ENCODE measurements around the gene CKAP5.

Gene CKAP5

DNA sequence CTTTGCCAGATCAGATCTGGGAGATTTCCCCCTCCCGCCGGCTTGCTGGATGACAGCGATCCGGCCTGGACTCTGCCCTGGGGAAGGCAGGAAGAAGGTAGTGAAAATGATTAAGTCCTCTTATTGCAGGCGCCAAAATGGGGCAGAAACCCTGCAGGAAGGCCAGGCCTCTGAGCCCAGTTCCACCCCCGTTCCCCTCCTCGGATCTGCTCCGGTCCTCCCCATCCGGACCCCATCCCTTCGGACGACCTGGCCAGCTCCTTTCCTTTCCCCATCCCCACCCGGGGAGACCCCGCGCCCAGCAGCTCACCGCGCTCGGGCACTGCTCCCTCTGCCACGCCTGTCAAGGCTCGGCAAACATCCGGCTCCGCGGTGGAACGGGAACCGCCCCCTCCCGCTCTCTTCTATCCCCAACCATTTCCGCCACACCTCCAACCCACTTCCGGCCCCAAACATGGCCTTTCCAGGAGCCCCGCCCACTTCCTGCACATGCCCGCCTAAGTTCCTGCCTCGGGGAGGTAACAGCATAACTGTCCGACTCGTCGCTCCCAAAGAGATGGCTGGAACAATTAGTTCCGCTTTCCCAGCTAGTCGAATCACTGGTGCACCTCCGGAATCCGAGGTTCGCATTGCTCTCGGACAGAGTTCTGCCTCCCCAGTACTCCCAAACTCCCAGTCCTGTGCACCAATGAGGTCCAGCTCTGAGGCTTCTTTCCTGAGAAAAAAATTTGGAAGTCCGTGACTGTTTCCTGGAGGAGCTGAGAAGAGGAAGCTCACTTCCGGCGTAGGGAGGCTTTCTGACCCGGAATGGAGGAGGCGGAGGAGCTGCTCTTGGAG, 145.6 kb downstream of the CKAP5 start, which contains the start of the genes ARHGAP1 and ZNF408 (continued):
- TF ChIP-seq, protein P1, sequence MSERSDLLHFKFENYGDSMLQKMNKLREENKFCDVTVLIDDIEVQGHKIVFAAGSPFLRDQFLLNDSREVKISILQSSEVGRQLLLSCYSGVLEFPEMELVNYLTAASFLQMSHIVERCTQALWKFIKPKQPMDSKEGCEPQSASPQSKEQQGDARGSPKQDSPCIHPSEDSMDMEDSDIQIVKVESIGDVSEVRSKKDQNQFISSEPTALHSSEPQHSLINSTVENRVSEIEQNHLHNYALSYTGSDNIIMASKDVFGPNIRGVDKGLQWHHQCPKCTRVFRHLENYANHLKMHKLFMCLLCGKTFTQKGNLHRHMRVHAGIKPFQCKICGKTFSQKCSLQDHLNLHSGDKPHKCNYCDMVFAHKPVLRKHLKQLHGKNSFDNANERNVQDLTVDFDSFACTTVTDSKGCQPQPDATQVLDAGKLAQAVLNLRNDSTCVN (tag by site-specific recombination; optimal IDR thresholded peaks at IDR 0.05): peak; percentile 67
- TF ChIP-seq TRIM28 (IDR thresholded peaks at IDR 0.05; ENCODE audit: borderline replicate concordance, low read length): peak; percentile 97
- TF ChIP-seq ZNF394 (tag by site-specific recombination; IDR thresholded peaks at IDR 0.05; ENCODE audit: borderline replicate concordance): peak; percentile 97
- TF ChIP-seq, protein P2, sequence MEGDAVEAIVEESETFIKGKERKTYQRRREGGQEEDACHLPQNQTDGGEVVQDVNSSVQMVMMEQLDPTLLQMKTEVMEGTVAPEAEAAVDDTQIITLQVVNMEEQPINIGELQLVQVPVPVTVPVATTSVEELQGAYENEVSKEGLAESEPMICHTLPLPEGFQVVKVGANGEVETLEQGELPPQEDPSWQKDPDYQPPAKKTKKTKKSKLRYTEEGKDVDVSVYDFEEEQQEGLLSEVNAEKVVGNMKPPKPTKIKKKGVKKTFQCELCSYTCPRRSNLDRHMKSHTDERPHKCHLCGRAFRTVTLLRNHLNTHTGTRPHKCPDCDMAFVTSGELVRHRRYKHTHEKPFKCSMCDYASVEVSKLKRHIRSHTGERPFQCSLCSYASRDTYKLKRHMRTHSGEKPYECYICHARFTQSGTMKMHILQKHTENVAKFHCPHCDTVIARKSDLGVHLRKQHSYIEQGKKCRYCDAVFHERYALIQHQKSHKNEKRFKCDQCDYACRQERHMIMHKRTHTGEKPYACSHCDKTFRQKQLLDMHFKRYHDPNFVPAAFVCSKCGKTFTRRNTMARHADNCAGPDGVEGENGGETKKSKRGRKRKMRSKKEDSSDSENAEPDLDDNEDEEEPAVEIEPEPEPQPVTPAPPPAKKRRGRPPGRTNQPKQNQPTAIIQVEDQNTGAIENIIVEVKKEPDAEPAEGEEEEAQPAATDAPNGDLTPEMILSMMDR (tag by site-specific recombination; IDR thresholded peaks at IDR 0.05): no peak; the same call in 1 of the 2 replicates
- no peak for TF ChIP-seq ZNF426 (tag by site-specific recombination; IDR thresholded peaks at IDR 0.05)
- TF ChIP-seq ZNF148 (tag by site-specific recombination; IDR thresholded peaks at IDR 0.05; ENCODE audit: borderline replicate concordance): no peak
- 0 out of 2 replicates have a peak, but pooled peaks have one; percentile 10 for TF ChIP-seq SCRT1 (tag by site-specific recombination; IDR thresholded peaks at IDR 0.05; ENCODE audit: borderline replicate concordance)
- TF ChIP-seq KLF16 (tag by site-specific recombination; IDR thresholded peaks at IDR 0.05): peak; percentile 98
- no peak for TF ChIP-seq ZNF704 (tag by site-specific recombination; IDR thresholded peaks at IDR 0.05)
- peak; percentile 78 for TF ChIP-seq ZNF335 (tag by site-specific recombination; conservative IDR thresholded peaks at IDR 0.05)
- TF ChIP-seq ZBTB17 (tag by site-specific recombination; IDR thresholded peaks at IDR 0.05): peak; percentile 92
- TF ChIP-seq, protein P3, sequence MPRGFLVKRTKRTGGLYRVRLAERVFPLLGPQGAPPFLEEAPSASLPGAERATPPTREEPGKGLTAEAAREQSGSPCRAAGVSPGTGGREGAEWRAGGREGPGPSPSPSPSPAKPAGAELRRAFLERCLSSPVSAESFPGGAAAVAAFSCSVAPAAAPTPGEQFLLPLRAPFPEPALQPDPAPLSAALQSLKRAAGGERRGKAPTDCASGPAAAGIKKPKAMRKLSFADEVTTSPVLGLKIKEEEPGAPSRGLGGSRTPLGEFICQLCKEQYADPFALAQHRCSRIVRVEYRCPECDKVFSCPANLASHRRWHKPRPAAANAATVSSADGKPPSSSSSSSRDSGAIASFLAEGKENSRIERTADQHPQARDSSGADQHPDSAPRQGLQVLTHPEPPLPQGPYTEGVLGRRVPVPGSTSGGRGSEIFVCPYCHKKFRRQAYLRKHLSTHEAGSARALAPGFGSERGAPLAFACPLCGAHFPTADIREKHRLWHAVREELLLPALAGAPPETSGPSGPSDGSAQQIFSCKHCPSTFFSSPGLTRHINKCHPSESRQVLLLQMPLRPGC (tag by site-specific recombination; IDR thresholded peaks at IDR 0.05): peak; percentile 92
- TF ChIP-seq ZNF341 (tag by site-specific recombination; IDR thresholded peaks at IDR 0.05; ENCODE audit: low read depth): no peak; the same call in 1 of the 2 replicates
- peak; percentile 97 for TF ChIP-seq ZNF2 (tag by site-specific recombination; IDR thresholded peaks at IDR 0.05)
- peak; percentile 92 for TF ChIP-seq ZBTB8A (tag by site-specific recombination; IDR thresholded peaks at IDR 0.05)
- peak; percentile 30; the same call in 1 of the 2 replicates for TF ChIP-seq ZNF623 (tag by site-specific recombination; IDR thresholded peaks at IDR 0.05)
- TF ChIP-seq, protein P4, sequence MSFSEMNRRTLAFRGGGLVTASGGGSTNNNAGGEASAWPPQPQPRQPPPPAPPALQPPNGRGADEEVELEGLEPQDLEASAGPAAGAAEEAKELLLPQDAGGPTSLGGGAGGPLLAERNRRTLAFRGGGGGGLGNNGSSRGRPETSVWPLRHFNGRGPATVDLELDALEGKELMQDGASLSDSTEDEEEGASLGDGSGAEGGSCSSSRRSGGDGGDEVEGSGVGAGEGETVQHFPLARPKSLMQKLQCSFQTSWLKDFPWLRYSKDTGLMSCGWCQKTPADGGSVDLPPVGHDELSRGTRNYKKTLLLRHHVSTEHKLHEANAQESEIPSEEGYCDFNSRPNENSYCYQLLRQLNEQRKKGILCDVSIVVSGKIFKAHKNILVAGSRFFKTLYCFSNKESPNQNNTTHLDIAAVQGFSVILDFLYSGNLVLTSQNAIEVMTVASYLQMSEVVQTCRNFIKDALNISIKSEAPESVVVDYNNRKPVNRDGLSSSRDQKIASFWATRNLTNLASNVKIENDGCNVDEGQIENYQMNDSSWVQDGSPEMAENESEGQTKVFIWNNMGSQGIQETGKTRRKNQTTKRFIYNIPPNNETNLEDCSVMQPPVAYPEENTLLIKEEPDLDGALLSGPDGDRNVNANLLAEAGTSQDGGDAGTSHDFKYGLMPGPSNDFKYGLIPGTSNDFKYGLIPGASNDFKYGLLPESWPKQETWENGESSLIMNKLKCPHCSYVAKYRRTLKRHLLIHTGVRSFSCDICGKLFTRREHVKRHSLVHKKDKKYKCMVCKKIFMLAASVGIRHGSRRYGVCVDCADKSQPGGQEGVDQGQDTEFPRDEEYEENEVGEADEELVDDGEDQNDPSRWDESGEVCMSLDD (tag by site-specific recombination; IDR thresholded peaks at IDR 0.05): no peak
- peak; percentile 70; the same call in 1 of the 2 replicates for TF ChIP-seq ZEB2 (tag by site-specific recombination; IDR thresholded peaks at IDR 0.05)
- no peak for TF ChIP-seq ZNF621 (tag by site-specific recombination; IDR thresholded peaks at IDR 0.05)
- peak; percentile 90 for TF ChIP-seq ZNF629 (tag by site-specific recombination; IDR thresholded peaks at IDR 0.05)
- TF ChIP-seq ZSCAN30 (tag by site-specific recombination; IDR thresholded peaks at IDR 0.05): peak; percentile 71; the same call in 1 of the 2 replicates
- no peak for TF ChIP-seq ZNF175 (tag by site-specific recombination; IDR thresholded peaks at IDR 0.05)
- peak; percentile 45; the same call in 1 of the 2 replicates for TF ChIP-seq FEZF1 (tag by site-specific recombination; IDR thresholded peaks at IDR 0.05)
- TF ChIP-seq ZNF157 (tag by site-specific recombination; IDR thresholded peaks at IDR 0.05): no peak
- TF ChIP-seq ZSCAN23 (tag by site-specific recombination; IDR thresholded peaks at IDR 0.05): peak; percentile 71; the same call in 1 of the 2 replicates
- TF ChIP-seq, protein P5, sequence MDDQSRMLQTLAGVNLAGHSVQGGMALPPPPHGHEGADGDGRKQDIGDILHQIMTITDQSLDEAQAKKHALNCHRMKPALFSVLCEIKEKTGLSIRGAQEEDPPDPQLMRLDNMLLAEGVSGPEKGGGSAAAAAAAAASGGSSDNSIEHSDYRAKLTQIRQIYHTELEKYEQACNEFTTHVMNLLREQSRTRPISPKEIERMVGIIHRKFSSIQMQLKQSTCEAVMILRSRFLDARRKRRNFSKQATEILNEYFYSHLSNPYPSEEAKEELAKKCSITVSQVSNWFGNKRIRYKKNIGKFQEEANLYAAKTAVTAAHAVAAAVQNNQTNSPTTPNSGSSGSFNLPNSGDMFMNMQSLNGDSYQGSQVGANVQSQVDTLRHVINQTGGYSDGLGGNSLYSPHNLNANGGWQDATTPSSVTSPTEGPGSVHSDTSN (CRISPR knock-in tag; IDR thresholded peaks at IDR 0.05): peak; percentile 10; the same call in 1 of the 2 replicates
- no peak for TF ChIP-seq ZNF560 (tag by site-specific recombination; IDR thresholded peaks at IDR 0.05; ENCODE audit: borderline replicate concordance)

All from HEK293 (cell line).